Activated CD8-positive, alpha-beta memory T cell treated with anti-CD3 and anti-CD28 coated beads, Interleukin-2, amount 10 ng/mL, durations not matched to agents 7 days and 5 days (primary cell): ENCODE data around the gene SCUBE1. TPM values are rescaled to one million over a fixed set of nuclear protein-coding genes. Genes with fewer than 3 reads are reported as not detected.

ENCODE experiments used
- ATAC-seq: fragments of 150-1000 bp; cut with Tn5 transposase; one replicate; pipeline ENCODE4 v1.10.0; 2021; ENCODE audit warnings: moderate library complexity
- CTCF ChIA-PET: fragments of 350-600 bp; sonication (Branson Sonifier 250); formaldehyde crosslinking; loops from one replicate; lab custom pipeline; 2021; ENCODE audit warnings: antibody characterized with exemption; lab: Charles Lee
- DNase-seq: peaks from one replicate; pipeline ENCODE4 v3.0.0-alpha.2; 2020
- H3K27ac Mint-ChIP-seq: one replicate; pipeline ENCODE4 v1.8.0; 2021; ENCODE audit warnings: mild to moderate bottlenecking, mixed read lengths
- H3K27me3 Mint-ChIP-seq: one replicate; pipeline ENCODE4 v1.8.0; 2021; ENCODE audit warnings: mixed read lengths
- H3K36me3 Mint-ChIP-seq: one replicate; pipeline ENCODE4 v1.8.0; 2021; ENCODE audit warnings: mild to moderate bottlenecking, mixed read lengths
- H3K4me1 Mint-ChIP-seq: one replicate; pipeline ENCODE4 v1.8.0; 2021; ENCODE audit warnings: mixed read lengths
- H3K4me3 Mint-ChIP-seq: one replicate; pipeline ENCODE4 v1.8.0; 2021; ENCODE audit warnings: mild to moderate bottlenecking, moderate library complexity, mixed read lengths
- H3K9me3 Mint-ChIP-seq: one replicate; pipeline ENCODE4 v1.8.0; 2022; ENCODE audit warnings: low read depth, mixed read lengths
- total RNA-seq, 2 experiments: library from RNA; stranded (reverse); gene quantifications; one replicate each; pipeline ENCODE4 v1.2.3, GENCODE V29; 2021

SCUBE1 gene
- 1 to 10 TPM in 1 of 2 experiments, under 1 TPM in 1; 0.40 to 3.0 TPM for total RNA-seq

DNA sequence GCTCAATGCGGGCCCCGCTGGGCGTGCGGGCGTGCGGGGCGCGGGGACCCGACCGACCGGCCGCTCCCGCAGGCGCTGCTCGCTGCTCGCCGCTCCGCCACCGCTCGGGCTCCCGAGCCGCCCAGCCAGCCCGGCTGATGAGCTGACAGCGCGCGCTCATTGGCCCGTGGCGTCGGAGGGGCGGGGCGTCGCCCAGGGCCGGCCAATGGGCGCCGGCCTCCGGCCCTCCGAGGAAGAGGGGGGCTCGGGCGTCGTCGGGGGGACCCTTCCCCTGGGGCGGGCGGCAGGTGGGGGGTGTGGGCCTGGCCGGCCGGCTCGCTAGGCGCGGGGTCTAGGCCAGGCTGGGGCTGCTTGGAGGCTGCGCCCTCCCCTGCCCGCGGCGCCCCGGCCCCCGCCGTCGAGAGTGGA, at the start of gene SCUBE1:
TSS of gene SCUBE1 (minus strand) at position 111 of the 408 bp plus-strand sequence. CDS start 111 bp downstream, outside the sequence.
- no peaks in the 10 kb centered on the region for H3K9me3 Mint-ChIP-seq
- peaks cover 30% of the 10 kb centered on the region for H3K4me1 Mint-ChIP-seq
- peaks cover 46% of the 10 kb centered on the region for H3K27me3 Mint-ChIP-seq
- H3K27ac Mint-ChIP-seq = no peak within 1 kb of the TSS
- DNase-seq (peak; percentile 67), ATAC-seq (peak; percentile 72)
- H3K4me3 Mint-ChIP-seq = peak within 1 kb of the TSS; percentile 28
- CTCF ChIA-PET = interaction anchor here (5.6 to 5.9 kb wide), 2 partner anchors 38 to 72 kb away, joined by 124 to 139 read pairs; no protein-coding TSS in a partner anchor
- no peaks in the 10 kb centered on the region for H3K36me3 Mint-ChIP-seq

DNA sequence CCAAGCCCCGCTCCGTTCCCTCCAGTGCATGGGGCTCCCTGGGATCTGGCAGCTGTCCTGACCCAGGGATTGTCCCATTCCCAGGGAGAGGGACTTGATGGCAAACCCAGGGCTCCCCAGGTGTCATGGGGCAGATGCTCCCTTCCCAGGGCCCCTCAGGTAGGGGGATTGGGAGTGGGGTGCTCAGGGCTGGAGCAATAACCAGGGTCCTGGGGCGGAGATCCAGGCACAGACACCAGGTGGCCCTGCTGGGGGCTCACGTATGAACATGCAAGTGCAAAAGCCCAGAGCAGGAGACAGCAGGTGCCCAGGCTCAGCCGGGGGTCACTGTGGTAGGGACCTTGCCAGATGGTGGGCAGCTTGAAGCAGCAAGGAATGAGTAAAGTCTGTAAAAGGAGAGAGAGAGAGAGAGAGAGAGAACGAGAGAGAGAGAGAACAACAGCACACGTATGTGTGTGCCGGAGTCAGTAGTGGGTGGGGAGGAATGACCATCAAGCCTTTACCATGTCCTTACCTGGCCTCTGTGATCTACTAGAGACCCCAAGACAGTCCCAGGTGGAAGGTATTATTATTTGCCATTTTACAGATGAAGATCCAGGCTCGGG, 49.3 kb upstream of the SCUBE1 start:
- H3K4me1 Mint-ChIP-seq = no peaks in the 10 kb centered on the region
- peaks cover 16% of the 10 kb centered on the region for H3K27me3 Mint-ChIP-seq
- H3K9me3 Mint-ChIP-seq = no peaks in the 10 kb centered on the region
- DNase-seq = no peak
- ATAC-seq = no peak
- H3K4me3 Mint-ChIP-seq = no peak overlapping the region
- H3K36me3 Mint-ChIP-seq = no peaks in the 10 kb centered on the region
- no peak overlapping the region for H3K27ac Mint-ChIP-seq
- CTCF ChIA-PET = interaction anchor here (1.4 to 1.8 kb wide), 2 partner anchors 119 to 493 kb away, joined by 3 to 5 read pairs; no protein-coding TSS in a partner anchor

DNA sequence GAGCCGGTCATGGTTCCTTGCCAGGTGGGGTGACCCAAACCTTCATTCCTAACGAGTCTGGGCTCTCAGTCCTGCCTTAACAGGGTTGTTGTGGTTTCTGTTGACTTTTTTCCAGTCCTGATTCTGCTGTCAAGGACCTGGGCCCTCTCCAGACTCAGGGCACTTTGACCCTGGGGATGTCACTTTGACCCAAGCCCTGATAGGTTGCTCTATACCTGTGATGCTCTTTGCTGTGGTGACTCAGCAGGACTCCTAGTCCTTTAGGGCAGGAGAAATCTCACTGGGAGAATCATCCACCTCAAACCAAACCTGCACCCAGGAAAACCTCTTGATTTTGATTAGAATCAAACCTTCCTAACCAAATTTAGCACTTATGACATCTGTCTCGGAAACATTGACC, 48.1 kb upstream of the SCUBE1 start:
- Mint-ChIP-seq H3K36me3 (no peaks in the 10 kb centered on the region), H3K27ac (no peak overlapping the region), H3K4me1 (peaks cover 2% of the 10 kb centered on the region), H3K27me3 (peaks cover 20% of the 10 kb centered on the region), H3K9me3 (no peaks in the 10 kb centered on the region), H3K4me3 (no peak overlapping the region)
- CTCF ChIA-PET = interaction anchor here (1.4 to 1.8 kb wide), 2 partner anchors 118 to 494 kb away, joined by 3 to 5 read pairs; no protein-coding TSS in a partner anchor
- DNase-seq (no peak), ATAC-seq (no peak)

DNA sequence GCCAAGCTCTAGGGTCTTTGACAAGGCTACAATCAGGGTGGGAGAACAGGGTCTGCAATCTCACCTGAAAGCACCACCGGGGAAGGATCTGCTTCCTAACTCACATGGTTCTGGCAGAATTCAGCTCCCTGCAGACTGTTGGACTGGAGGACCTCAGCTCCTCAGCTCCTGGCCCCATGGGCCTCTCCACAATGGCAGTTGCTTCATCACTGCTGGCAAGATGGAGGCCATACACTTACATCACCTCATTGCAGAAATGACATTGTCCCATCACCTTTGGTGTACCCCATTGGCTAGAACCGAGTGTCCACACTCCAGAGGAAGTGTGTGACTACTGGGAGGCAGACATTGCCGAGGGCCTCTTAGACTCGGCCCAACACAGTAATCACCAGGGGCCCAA, 47.7 kb upstream of the SCUBE1 start:
- Mint-ChIP-seq H3K4me3 (no peak overlapping the region), H3K36me3 (no peaks in the 10 kb centered on the region), H3K27me3 (peaks cover 24% of the 10 kb centered on the region), H3K27ac (no peak overlapping the region), H3K4me1 (peaks cover 4% of the 10 kb centered on the region), H3K9me3 (no peaks in the 10 kb centered on the region)
- DNase-seq (no peak), ATAC-seq (no peak)
- CTCF ChIA-PET = interaction anchor here (0.6 to 0.7 kb wide), 3 partner anchors 73 to 203 kb away, joined by 3 read pairs; no protein-coding TSS in a partner anchor

DNA sequence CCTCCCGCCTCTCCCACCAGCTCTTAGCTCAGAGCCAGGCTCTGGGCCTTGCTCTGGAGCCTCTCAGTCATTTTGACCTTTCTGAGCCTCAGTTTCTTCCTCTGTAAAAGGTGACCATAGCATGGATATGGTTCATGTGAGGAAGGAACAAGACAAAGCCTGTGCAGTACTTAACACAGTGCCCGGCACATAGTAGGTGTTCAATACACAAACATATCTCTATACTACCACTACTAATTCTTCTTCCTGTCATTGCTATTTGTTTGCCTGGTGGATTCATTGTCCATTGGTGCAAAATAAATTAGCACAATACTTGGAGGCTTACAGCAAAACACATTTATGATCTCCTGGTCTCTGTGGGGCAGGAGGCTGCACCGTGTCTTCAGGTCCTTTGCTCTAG, 47.0 kb upstream of the SCUBE1 start:
- H3K27ac Mint-ChIP-seq = no peak overlapping the region

DNA sequence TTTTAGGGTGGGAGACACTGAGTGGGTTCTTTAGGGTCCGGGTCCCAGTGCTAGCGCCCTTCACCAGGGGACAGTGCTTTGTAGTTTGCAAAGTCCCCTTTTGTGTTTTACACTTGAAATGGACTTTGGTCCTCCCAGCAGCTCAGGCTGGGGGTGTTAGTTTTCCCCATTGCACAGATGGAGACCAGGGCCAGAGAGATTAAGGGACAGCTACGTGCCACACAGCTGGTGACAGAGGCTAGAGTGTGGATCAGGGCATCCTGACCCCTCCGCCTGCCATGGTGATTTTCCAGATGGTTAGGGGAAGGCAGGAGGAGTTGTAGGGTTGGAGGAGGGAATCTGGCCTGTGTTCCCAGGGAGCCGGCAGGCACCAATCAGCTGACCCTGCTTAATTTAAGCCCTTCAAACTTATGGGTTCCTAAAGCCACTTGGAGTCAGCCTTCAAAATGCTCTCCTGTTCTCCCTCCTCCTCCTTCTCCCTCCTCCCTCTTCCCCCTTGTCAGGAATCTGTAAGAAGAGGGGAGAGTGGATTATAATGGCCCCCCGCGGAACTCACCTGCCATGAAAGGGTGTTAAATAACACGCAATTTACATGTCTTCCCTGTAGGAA, 46.2 kb upstream of the SCUBE1 start:
- no peak for DNase-seq
- CTCF ChIA-PET = interaction anchor here (0.6 to 10.0 kb wide), 6 partner anchors 25 to 1464 kb away, joined by 3 to 77 read pairs (median 6); no protein-coding TSS in a partner anchor
- ATAC-seq = no peak
- H3K4me3 Mint-ChIP-seq = no peak overlapping the region
- no peak overlapping the region for H3K27ac Mint-ChIP-seq
- H3K27me3 Mint-ChIP-seq = peaks cover 38% of the 10 kb centered on the region
- no peaks in the 10 kb centered on the region for H3K9me3 Mint-ChIP-seq
- peaks cover 17% of the 10 kb centered on the region for H3K4me1 Mint-ChIP-seq
- no peaks in the 10 kb centered on the region for H3K36me3 Mint-ChIP-seq

More for the DNA sequence above, 47.0 kb upstream of the SCUBE1 start:
- DNase-seq (no peak), ATAC-seq (no peak)
- Mint-ChIP-seq H3K4me3 (no peak overlapping the region), H3K27me3 (peaks cover 31% of the 10 kb centered on the region), H3K9me3 (no peaks in the 10 kb centered on the region), H3K36me3 (no peaks in the 10 kb centered on the region), H3K4me1 (peaks cover 9% of the 10 kb centered on the region)
- CTCF ChIA-PET = interaction anchor here (0.6 to 0.7 kb wide), 3 partner anchors 73 to 203 kb away, joined by 3 read pairs; no protein-coding TSS in a partner anchor

DNA sequence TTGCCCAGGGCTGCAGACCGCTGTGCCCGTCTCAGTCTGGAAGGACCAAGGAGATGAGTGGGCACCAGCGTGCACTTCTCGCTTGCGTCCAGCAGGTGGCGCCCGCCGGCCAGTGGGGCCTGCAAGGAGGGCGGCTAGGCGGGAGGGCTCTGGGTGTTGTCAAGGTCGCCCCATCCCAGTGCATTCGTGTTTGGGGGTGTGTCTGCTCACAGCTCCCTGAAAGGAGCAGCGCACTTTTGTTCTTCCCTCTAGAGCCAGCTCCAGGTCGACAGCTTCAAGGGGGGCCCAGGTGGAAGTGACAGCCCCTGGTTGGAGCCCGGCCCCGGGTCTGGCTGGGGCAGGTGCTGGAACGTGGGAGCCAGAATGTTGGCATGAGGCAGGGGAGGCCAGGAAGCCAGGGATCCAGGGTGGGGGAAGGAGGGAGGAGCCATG, 45.3 kb upstream of the SCUBE1 start:
- H3K4me3 Mint-ChIP-seq = no peak overlapping the region
- no peaks in the 10 kb centered on the region for H3K9me3 Mint-ChIP-seq
- H3K36me3 Mint-ChIP-seq = no peaks in the 10 kb centered on the region
- peaks cover 44% of the 10 kb centered on the region for H3K27me3 Mint-ChIP-seq
- CTCF ChIA-PET = interaction anchor here (0.6 to 13.2 kb wide), 15 partner anchors 9 to 585 kb away, joined by 3 to 230 read pairs (median 5); no protein-coding TSS in a partner anchor
- H3K4me1 Mint-ChIP-seq = peaks cover 21% of the 10 kb centered on the region
- no peak overlapping the region for H3K27ac Mint-ChIP-seq
- ATAC-seq (peak; percentile 74), DNase-seq (peak; percentile 84)

DNA sequence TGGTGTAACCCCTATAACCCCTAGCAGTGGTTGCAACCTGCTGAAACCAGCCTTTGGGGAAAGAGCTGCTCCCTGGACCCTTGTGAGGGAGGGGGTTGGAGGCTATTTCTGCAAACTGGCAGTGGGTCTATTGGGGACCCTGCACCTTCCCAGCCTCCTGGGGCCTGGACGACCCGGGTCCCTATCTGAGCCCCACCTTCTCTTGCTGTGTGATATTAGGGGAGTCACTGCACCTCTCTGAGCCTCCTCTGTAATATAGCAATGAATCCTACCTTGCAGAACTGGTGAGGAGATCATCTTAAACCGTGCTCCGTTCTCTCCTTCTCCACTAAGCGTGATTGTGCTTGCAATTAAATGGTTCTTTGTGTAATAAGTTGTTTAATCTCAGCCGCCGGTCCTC, 44.6 kb upstream of the SCUBE1 start:
- CTCF ChIA-PET = interaction anchor here (0.6 to 13.2 kb wide), 13 partner anchors 9 to 423 kb away, joined by 3 to 230 read pairs (median 5); no protein-coding TSS in a partner anchor
- Mint-ChIP-seq H3K27me3 (peaks cover 46% of the 10 kb centered on the region), H3K9me3 (no peaks in the 10 kb centered on the region), H3K27ac (no peak overlapping the region), H3K4me1 (peaks cover 21% of the 10 kb centered on the region), H3K4me3 (no peak overlapping the region), H3K36me3 (no peaks in the 10 kb centered on the region)
- DNase-seq (no peak), ATAC-seq (no peak)

DNA sequence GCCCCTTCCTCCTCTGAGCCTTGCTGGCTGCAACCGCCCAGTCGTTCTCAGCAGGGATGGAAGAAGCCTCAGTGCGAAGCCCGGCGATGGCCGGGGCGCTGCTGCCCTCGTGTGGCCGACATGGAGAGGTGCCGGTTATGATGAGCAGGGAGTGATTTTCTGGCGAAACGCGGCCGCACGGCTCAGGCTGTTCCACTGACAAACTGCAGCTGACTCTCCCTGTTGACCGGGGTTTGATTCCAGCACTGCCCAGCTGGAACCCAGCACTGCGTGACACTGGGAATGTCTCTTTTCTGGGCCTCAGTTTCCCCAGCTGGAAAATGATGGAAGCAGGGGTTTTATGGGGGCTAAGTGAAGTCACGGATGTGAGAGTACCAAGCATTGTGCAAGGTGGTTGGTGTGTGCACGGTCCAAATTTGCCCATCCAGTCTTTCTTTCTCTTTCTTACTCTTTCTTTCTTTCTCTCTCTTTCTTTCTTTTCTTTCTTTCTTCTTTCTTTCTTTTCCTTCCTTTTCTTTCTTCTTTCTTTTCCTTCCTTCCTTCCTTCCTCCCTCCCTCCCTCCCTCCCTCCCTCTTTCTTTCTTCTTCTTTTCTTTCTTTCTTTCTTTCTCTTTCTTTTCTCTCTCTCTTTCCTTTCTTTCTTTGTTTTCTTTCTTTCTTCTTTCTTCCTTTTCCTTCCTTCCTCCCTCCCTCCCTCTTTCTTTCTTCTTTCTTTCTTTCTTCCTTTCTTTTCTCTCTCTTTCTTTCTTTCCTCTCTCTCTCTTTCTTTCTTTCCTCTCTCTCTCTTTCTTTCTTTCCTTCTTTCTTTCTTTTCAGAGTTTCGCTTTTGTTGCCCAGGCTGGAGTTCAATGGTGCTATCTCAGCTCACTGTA, 42.8 kb upstream of the SCUBE1 start:
- H3K9me3 Mint-ChIP-seq = no peaks in the 10 kb centered on the region
- H3K4me3 Mint-ChIP-seq = no peak overlapping the region
- no peak overlapping the region for H3K27ac Mint-ChIP-seq

DNA sequence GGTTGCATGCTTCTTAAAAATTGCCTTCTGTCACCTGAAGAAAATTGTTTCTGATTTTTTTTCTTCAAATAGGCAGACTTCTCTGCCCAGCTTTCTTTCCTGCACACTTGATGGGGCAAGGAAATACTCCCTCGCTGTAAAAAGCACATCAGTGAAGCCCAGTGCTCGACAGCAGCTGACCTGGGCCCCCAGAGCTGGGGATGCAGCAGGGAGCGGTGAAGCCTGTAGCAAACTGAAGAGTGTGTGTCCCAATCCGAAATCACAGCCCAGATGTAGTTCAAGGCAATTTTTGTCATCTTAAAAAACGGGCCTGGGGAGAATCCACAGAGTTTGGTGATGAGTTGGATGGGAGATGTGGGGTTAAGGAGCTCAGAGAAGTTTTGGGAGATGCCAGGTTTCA, 41.7 kb upstream of the SCUBE1 start:
- H3K4me3 Mint-ChIP-seq = no peak overlapping the region
- H3K36me3 Mint-ChIP-seq = peaks cover 9% of the 10 kb centered on the region
- CTCF ChIA-PET = interaction anchor here (1.0 to 13.2 kb wide), 9 partner anchors 8 to 154 kb away, joined by 4 to 230 read pairs (median 10); partner anchors contain the start of gene SCUBE1
- H3K4me1 Mint-ChIP-seq = peaks cover 47% of the 10 kb centered on the region
- no peak overlapping the region for H3K27ac Mint-ChIP-seq
- DNase-seq = no peak
- H3K27me3 Mint-ChIP-seq = peaks cover 72% of the 10 kb centered on the region
- H3K9me3 Mint-ChIP-seq = no peaks in the 10 kb centered on the region
- ATAC-seq = no peak

More for the DNA sequence above, 42.8 kb upstream of the SCUBE1 start:
- DNase-seq (peak; percentile 83), ATAC-seq (peak; percentile 89)
- peaks cover 36% of the 10 kb centered on the region for H3K4me1 Mint-ChIP-seq
- CTCF ChIA-PET = interaction anchor here (0.6 to 13.2 kb wide), 20 partner anchors 9 to 287 kb away, joined by 3 to 230 read pairs (median 3); partner anchors contain the start of gene SCUBE1
- peaks cover 5% of the 10 kb centered on the region for H3K36me3 Mint-ChIP-seq
- H3K27me3 Mint-ChIP-seq = peaks cover 61% of the 10 kb centered on the region

DNA sequence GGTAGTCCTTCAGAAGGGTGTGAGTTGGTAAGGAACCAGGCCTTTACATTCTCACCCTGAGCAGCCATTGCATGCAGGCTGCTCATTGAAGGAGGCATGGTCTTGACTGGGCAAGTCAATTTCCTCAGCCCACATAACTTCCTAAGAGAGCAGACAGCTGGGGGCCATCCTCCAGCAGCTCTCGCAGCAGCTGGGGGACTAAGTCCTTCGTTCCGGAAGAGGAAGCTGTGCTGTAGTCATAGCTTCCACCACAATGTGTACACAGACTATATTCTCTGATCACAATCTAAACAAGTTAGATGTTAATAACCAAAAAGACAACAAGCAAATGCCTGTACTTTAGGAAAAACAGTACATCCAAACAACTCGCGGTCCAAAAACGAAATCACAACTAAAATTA, 38.5 kb upstream of the SCUBE1 start:
- CTCF ChIA-PET = interaction anchor here (1.4 to 13.2 kb wide), 6 partner anchors 30 to 194 kb away, joined by 4 to 230 read pairs (median 46); partner anchors contain the start of gene SCUBE1
- peak; percentile 80 for DNase-seq

DNA sequence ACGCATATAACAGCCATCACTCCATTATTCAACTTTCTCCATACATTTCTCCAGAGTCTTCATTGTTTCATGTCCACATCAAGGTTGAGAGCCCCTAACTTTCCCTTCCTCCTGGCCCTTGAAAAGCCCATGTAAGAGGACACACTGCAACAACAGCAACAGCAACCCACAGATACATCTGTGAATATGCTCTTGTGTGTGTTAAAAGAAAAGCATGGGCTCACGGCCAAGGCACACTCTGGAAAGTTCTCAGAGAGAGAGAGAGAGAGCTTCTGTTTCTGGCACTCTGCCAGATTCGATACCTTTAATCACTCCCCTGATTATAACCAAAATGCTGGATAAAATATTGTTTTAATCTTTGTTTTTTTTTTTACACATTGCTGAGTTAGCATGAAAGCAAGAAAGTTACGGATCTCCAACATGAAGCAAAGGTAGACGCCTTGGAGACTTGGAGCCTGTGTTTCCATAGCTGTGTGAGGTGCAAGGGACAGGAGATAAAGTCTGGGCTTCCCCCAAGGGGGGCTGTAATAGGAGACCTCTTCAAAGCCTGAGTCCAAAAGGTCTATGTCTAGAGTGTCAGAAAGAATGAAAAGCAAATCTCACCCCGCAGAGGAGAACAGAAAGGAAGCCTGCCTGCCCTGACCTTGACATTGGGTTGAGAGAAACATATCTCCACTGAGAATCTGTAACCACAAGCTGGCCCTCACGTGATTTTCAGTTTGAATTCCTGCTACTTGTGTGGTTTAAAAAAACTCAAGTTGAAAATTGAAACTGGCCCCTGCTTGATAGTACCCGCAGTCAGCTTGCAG, 34.9 kb upstream of the SCUBE1 start:
- Mint-ChIP-seq H3K9me3 (peaks cover 5% of the 10 kb centered on the region), H3K27me3 (peaks cover 75% of the 10 kb centered on the region), H3K4me3 (peak overlapping the region; percentile 49), H3K27ac (peak overlapping the region; percentile 86), H3K36me3 (peaks cover 25% of the 10 kb centered on the region), H3K4me1 (peaks cover 63% of the 10 kb centered on the region)
- CTCF ChIA-PET = interaction anchor here (0.8 to 13.2 kb wide), 9 partner anchors 27 to 507 kb away, joined by 3 to 230 read pairs (median 5); partner anchors contain the start of gene SCUBE1
- peak; percentile 79 for DNase-seq
- peak; percentile 18 for ATAC-seq

More for the DNA sequence above, 38.5 kb upstream of the SCUBE1 start:
- H3K9me3 Mint-ChIP-seq = no peaks in the 10 kb centered on the region
- H3K27ac Mint-ChIP-seq = peak overlapping the region; percentile 80
- peaks cover 75% of the 10 kb centered on the region for H3K4me1 Mint-ChIP-seq
- peaks cover 75% of the 10 kb centered on the region for H3K27me3 Mint-ChIP-seq
- peaks cover 10% of the 10 kb centered on the region for H3K36me3 Mint-ChIP-seq
- peak; percentile 55 for ATAC-seq
- H3K4me3 Mint-ChIP-seq = peak overlapping the region; percentile 6
